DMS79 treated with DMSO at 0.1 percent for 48 hours (cell line): ENCODE measurements around the gene URM1.
"Not testable (repeated sequence)": the region's sequence is repeated elsewhere in the genome, so short reads cannot be mapped to it uniquely, and the experiment has no call there.

Experiments used
- DNase-seq: peaks from one replicate; lab custom pipeline; 2025; lab: John Stamatoyannopoulos, UW

URM1 gene

DNA sequence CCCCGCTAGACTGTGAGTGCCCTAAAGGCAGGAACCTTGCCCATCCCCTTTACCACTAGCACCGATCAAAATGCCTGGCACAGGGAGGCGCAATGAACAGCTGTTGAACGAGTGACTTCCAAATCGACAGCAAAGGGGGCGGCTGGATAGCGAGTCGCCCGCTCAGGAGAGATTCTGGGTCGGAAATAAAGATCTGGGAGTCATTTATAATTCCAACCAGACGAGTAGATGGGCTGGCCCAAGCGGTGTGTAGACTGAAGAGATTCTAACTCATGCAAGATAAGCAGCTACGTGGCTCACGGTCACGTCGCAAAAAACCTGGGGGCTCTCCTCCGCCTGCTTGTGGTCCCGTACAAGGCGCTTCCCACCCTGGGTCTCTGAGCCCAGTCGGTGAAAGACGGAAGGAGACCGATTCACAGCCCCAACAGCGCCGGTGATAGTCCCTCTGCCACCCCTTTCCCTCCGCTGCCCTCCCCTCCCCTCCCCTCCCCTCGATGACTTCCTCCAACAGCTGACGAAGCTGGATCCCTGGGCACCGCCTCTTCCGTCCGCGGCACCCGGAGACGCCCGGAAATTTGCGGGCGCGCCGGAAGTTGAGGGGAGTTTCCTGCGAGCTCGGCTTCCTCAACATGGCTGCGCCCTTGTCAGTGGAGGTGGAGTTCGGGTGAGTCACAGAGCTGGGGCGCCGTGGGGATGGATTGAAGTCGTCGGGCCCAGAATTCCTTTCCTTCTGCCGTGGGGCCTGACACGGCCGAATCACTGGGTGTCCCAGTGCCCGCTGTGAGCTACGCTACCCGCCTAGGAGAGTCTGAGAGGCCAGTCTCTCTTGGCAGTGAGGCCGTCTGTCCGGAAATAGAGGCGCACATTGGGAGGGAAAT, at the start of gene URM1:
TSS of gene URM1 (plus strand) at position 623 of the 878 bp plus-strand sequence. CDS start at position 630, 7 bp downstream.
- peak; percentile 88 for DNase-seq

DNA sequence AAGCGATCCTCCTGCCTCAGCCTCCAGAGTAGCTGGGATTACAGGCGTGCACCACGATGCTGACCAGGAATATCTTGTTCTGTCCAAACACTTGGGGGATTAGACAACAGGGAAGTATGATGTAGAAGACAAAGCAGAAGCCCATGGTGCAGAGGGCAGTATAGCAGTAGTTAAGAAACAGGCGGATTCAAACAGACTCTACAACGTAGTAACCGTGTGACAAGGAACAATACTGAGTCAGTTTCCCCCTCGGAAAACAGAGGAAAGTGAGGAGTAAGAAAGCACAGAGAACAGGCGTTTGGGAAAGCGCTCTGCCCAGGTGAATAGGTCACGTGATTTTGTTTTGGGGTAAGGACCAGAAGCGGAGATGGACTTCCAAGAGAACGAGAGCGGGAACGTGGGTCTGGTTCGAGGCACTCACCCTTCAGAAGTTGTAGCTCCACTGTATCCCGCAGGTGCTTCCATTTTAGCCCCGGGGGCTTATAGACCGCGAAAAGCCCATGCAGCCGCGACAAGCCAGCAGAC, 49.2 kb upstream of the URM1 start:
- no peak for DNase-seq

DNA sequence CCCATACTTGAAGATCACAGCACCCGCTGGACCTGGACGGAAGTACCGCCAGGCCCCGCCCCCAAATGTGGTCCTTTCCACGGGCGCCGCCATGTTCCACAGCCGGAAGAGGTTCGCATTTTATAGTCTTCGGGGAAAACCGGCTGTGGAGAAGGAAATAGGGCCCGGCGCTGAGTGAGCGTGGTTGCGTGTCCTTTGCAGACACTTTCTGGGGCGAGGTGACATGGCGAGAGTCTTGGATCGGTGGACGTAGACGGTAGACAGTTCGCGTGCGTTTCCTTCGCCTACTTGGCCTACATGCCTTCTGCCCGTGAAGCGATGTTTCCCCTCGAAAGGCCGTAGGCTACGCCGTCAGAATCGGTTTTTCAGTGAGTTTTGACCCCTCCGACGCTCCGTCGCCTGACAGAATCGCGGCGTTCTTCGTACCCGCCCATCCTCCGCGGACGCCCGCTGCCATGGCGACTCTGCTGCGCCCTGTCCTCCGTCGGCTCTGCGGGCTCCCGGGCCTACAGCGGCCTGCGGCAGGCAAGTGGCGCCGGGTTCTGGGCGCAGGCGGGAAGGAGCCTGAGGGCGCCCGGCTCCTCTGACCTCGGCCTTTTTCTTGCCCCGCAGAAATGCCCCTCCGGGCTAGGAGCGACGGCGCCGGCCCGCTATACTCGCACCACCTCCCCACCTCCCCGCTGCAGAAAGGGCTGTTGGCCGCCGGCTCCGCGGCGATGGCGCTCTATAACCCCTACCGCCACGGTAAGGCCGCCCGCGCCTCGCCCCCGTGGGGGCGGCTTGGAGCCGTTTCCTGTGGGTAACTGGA, 48.6 kb upstream of the URM1 start, which contains the start of the genes COQ4 and TRUB2:
TSS of gene COQ4 (plus strand) at position 436 of the 808 bp plus-strand sequence. CDS start at position 456, 20 bp downstream.
TSS of gene TRUB2 (minus strand) at position 44 of the 808 bp plus-strand sequence. CDS start at position 5, 39 bp downstream.
- DNase-seq, result peak; percentile 94

DNA sequence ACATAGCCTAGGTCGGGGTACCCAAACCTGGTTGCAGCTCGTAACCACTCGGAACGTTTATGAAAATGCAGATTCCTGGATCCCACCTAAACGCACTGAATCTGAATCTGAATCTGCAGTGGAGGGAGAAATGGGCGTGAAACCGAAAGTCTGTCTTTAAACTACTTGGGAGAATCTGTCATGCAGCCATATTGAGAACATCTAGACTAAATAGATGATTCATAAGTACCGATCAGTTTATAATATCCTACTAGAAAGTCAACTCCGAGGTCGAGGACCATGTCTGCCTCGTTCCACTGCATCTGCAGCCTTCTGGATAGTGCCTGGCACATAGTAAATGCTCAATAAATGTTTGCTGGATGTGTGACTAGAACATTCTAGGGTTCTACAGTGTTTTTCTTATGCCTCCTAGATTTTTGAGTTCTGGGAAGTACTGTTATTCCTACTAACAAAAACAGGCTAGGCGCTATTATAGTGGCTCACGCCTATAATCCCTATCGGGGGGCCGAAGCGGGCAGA, 47.9 kb upstream of the URM1 start:
- DNase-seq, result no peak

DNA sequence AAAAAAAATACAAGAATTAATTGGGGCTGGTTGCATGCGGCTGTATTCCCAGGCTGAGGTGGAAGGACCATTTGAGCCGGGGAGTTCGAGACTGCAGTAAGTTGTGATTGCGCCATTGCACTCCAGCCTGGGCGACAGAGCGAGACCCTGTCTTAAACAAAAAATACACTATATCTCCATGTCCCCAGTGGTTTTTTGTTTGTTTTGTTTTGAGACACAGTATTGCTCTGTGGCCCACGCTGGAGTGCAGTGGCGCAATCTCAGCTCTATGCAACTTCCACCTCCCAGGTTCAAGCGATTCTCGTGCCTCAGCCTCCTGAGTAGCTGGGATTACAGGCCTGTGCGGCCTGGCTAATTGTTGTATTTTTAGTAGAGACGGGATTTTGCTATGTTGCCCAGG, 47.4 kb upstream of the URM1 start:
- no peak for DNase-seq

GRCh38 chr9:128324401-128324800, 46.8 kb upstream of the URM1 start:
- no peak for DNase-seq

GRCh38 chr9:128325629-128326028, 45.5 kb upstream of the URM1 start:
- DNase-seq, result no peak

DNA sequence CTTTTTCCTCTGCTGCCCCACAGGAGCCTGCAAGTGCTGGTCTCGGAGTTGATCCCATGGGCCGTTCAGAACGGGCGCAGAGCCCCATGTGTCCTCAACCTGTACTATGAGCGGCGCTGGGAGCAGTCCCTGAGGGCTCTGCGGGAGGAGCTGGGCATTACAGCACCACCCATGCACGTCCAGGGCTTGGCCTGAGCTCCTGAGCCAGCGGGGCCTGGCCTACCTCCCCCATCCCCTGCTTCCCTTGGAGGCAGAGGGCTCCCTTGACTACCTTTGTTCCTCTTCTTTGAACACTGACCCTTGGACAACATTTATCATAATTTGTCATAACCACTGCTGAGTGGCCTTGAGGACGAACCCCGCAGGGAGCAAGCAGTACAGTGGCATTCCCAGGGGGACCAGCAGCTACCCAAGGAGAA, 37.7 kb upstream of the URM1 start:
- no peak for DNase-seq

DNA sequence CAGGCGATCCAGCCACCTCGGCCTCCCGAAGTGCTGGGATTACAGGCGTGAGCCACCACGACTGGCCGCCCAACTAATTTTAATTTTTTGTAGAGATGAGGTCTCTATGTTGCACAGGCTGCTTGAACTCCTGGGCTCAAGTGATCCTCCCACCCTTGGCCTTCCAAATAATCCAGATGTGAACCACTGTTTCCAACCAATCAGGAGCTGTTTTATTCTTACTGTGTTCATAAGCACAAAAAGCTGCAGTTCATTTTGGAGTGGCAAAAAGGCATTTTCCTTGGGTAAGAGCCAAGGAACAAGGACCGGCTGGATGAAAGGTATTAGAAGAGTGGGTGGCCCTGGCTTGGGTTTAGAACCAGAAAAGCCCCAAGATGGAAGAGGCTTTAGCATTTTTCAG, 36.0 kb upstream of the URM1 start:
- DNase-seq, result no peak

GRCh38 chr9:128335914-128336313, 35.3 kb upstream of the URM1 start:
- no peak for DNase-seq

DNA sequence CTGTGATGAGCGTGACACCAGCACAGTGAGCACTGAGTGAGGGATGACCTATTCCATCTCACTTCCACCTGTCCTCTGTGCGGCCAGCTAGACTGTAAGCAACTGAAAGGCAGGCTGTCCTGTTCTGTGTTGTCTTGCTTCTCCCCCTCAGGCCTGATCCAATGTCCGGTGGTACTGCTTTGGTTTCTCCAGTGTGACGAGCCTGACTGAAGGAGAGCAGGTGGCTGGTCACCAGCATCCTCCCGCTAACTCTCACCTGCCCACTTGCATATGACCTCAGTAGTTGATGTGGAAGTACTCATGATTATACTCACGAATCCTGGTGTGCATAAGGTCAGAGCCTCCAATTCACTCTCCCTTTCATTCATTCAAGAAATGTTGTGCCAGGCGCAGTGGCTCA, 33.2 kb upstream of the URM1 start:
- DNase-seq, result no peak

- DNase-seq, result not testable (repeated sequence)
Measured at GRCh38 chr9:128338852-128339614, 32.1 kb upstream of the URM1 start.

GRCh38 chr9:128339761-128340690, 31.1 kb upstream of the URM1 start, which contains the start of gene SLC27A4:
Gene SLC27A4 (plus strand): TSS chr9:128340527. CDS start chr9:128343133, 2,606 bp downstream.
- DNase-seq, result peak; percentile 61

DNA sequence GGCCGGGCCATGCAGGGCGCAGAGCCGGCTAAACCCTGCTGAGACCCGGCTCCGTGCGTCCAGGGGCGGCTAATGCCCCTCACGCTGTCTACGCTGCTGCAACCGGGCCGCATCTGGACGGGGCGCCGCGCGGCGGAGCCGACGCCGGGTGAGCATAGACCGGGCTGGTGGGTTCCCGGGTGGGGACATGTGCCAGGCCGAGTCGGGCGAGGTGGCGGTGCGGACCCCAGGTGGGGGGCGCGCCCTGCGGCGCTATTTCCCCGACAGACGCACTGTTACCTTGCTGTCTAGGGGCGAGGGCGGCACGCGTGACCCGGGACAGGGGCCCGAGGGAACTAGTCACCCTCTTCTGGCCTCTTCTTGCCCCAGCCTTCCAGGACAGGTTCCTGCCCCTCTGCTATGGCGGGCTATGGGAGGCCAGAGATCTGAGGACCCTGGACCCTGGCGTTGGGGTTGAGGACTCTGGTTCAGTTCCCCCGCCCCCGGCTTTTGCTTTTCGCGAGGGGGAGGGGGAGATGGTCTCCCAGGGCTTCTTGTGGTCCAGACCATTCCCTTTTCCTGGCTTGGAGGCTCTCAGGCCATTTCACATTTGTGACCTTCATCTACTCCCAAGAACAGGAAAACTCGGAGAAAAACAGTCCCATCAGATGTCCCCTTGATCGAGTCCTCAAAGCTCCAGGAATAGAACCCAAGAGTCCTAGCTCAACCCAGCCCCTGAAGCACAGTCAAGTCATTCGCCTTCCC, 30.3 kb upstream of the URM1 start:
- no peak for DNase-seq

DNA sequence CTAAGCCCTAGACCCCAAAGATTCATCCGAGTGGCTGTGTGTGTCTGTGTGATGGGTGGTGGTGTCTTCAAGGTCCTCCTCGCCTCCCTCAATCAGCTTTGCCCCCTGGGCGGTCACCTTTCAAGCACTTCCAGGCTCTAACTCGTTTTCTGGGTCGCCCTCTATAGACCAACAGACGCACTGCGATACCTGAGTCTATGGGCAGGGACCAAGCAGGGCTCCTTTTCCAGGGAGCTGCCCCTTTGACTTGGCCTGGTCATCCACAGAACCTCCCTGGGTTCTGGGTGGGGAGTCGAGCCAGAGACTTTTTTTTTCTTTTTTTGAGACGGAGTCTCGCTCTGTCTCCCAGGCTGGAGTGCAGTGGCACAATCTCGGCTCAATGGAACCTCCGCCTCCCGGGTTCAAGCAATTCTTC, 29.7 kb upstream of the URM1 start:
- DNase-seq, result peak; percentile 69

GRCh38 chr9:128342971-128343680, 28.0 kb upstream of the URM1 start:
- no peak for DNase-seq

DNA sequence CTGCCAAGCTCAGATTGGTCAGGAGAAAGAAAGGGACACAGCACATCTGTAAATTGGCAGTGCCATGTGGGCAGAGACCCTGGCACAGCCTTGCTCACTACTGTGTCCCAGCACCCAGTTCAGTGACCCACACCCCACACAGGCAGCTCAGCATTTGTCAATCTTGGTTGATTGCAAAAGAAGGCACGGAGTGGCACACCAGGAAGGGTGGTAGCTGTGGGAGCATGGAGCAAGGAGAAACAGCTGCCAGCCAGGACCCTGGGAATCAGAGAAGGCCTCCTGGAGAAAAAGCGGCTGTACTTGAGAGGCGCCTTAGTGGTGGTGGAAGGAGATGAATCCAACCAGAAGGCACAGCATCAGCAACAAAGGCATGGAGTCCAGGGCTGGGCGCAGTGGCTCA, 27.3 kb upstream of the URM1 start:
- no peak for DNase-seq

- DNase-seq, result no peak
Measured at GRCh38 chr9:128344931-128345605, 26.1 kb upstream of the URM1 start.
